Fibroblast of gingiva (primary cell): ENCODE data around the gene HIPK2.
"Not testable (repeated sequence)": the region's sequence is repeated elsewhere in the genome, so short reads cannot be mapped to it uniquely, and the experiment has no call there.

Experiments used
- DNase-seq: peaks from one replicate; pipeline ENCODE4 v3.0.0-alpha.2; 2011; ENCODE audit warnings: low read depth

Gene HIPK2

DNA sequence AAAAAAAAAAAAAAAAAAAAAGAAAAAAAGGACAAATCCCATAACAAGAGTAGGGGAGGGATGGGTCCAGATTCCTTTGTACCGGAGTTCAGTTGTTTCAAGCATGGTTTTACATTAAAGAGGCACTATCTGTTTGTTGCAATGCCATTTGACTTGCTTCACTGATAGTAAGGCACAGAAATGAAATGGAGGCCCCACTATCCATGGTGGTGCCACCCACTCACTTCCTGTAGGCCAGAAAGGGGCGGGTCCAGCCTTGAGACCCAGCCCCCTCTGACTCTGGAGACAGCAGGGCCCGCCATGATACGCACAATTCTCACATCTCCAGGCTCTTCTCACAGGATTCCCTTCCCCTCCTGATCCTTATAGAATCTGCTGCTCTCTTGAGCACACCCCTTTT, 154.3 kb downstream of the HIPK2 start:
- DNase-seq = no peak

- DNase-seq = no peak
These were observed 157.0 kb downstream of the HIPK2 start for GRCh38 chr7:139620676-139621344.

- peak; percentile 57 for DNase-seq
These were observed 158.5 kb downstream of the HIPK2 start for GRCh38 chr7:139619367-139619657.

DNA sequence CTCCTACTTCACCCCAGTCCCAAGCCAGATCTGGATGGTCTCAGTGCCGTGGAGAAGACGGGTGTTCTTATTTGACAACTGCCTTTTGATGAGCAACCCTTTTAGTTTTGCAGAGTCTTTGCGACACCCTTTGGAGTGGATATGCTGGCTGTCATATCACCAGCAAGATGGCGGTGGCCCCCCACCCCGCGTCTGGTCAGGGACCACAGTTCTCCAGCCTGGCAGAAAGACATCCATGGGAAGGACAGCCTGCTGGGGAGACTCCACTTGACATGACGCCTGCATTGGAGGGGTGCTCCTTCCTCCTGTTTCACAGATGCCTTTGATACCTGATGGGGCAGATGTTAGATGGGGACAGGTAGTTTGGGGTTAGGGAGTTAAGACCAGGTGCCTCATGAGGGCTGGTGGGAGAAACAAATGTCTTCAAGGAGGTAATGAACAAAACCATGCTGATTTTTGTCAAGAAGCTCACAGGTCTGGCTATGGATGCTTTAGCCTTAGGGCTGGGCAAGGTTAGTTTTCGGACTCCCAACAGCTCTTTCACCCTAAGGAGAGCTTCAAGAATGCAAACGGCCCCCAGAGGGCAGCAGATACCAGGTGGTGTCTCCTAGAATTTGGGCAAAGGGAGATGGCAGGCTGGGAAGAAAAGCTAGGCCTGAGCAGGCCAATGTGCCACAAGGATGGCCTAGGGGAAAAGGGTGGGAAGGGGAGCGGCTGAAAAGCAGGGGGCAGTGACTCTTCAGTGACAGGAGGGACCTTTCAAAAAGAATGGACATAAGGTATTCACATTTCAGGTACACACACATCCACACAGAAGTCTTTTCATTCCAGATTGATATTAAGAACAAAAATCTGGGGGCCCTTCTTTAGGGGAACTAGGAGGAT, 159.1 kb downstream of the HIPK2 start:
- peak; percentile 26 for DNase-seq

- no peak for DNase-seq
These were observed 160.7 kb downstream of the HIPK2 start for GRCh38 chr7:139617074-139617473.

DNA sequence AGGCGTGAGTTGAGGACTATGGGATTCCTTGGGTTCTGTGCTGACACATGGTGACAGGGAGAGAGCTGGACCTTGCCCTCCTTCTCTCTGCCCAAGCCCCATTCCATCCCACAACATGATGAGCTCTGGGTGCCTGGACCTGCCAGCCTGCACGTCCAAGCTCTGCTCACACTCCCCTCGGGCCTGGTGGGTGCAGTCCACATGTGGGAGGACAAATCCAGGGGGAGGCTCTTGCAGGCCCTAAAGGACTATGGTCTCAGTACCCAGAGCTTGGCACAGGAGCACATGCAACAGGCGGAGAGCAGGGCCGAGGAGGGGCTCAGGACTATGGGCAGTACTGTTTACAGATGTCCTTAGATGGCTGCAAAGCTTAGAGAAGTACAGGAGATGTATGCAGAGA, 162.9 kb downstream of the HIPK2 start:
- no peak for DNase-seq

GRCh38 chr7:139613971-139614411, 163.8 kb downstream of the HIPK2 start:
- DNase-seq = no peak

DNA sequence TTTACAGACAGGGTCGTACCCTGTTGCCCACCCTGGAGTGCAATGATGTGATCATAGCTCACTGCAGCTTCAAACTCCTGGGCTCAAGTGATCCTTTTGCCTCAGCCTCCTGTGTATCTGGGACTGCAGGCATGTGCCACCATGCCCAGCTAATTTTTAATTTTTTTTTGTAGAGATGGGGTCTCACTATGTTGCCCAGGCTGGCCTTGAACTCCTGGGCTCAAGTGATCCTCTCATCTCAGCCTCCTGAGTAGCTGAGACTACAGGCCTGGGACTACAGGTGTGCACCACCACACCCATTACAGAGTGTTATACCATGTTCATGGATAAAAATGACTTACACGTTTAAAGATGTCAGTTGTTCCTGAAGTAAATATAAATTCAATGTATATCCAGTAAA, 166.2 kb downstream of the HIPK2 start:
- DNase-seq = not testable (repeated sequence)

- no peak for DNase-seq
These were observed 167.2 kb downstream of the HIPK2 start for GRCh38 chr7:139610595-139610994.

DNA sequence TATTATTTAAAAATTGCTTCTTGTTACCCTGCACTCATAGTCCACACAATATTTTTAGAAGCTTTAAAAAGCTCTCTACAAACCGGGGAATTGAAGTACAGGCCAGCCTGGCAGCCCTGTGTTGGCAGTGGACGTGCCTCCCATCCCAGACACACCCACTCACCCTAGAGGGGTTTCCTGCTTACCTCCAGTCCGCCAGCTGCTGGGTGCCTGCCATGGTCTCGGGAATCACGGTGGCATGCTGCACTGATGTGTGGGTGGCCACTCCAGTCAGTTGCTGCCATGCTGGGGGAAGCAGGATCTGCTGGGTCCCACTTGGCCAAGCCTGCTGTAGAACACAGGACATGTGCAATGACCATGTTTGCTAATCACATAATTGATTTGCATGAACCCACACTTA, 173.9 kb downstream of the HIPK2 start:
- DNase-seq = no peak

DNA sequence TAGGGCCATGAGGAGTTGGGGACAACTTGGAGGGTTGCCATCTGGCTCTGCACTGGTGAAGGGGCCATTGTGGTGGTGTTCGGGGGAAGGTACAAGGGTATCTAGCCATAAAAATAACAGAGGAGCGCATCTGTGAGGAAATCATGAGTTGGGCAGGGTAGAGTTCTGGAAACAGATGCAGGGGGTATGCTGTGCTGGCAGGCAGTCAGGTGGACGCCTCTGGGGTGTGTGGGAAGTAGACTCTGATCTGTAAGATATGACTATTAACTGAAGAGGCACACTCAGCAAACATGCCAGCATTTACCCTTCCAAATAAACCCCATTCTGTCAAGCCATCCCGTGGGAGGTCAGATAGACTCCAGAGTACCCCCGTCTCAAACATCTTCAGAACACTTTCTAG, 174.5 kb downstream of the HIPK2 start:
- no peak for DNase-seq

DNA sequence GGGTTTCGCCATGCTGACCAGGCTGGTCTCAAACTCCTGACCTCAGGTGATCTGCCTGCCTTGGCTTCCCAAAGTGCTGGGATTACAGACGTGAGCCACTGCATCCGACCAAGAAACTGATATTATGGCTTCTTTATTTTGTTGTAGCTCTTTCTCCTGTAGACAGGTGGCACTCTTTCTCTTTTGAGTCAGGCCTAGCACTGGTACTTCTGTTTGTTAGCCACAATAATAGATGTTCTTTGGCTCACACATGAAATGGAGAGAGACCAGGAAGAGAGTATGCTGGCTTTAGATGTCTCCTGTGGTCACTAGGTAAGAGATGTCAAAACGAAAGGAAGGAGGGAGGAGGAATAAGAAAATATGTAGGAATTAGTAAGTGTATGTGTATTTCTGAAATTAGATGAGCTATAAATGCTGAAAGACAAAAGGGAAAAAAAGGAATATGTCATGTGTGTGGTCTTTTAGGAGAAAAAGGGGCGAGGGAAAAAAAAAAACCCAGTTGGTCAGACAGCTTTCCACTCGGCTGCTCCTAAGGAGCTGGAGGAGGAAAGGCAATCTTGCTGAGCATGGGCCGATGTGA, 175.6 kb downstream of the HIPK2 start:
- peak; percentile 35 for DNase-seq

DNA sequence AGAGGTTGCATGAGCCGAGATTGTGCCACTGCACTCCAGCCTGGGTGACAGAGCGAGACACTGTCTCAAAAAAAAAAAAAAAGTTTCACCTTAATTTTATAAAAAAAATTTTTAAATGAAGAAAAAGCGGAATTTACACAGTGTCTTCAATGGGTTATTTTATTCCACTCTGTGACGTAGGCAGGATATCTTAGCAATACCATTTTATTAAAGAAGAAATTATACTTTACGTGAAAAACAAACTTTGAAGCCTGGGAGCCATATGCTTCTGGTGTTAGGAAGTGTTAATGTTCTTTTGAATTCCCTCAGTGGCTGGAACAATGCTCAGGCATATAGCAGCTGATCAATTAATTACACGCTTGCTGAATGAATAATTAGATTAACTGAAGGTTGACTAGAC, 176.6 kb downstream of the HIPK2 start:
- no peak for DNase-seq

DNA sequence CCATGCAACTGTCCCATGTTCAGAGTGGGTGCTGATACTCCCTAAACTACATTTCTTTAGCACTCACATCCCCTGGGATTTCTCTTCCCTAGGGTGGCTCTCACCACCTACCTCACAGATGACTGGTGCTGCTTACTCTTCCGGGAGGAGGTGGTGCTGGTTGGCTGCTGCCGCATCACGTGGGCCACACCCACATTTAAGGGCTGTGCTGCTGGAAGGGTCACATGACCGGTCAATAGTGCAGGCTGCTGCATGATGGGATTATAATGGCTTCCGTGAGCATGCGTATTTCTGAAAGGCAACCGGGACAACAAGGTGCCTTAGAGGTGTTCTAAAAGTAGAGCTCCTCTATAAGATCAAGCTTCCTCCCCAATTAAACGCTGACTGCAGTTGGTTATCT, 177.5 kb downstream of the HIPK2 start:
- no peak for DNase-seq

- DNase-seq = no peak
These were observed 179.2 kb downstream of the HIPK2 start for GRCh38 chr7:139598642-139599041.

- no peak for DNase-seq
These were observed 180.8 kb downstream of the HIPK2 start for GRCh38 chr7:139597028-139597427.

DNA sequence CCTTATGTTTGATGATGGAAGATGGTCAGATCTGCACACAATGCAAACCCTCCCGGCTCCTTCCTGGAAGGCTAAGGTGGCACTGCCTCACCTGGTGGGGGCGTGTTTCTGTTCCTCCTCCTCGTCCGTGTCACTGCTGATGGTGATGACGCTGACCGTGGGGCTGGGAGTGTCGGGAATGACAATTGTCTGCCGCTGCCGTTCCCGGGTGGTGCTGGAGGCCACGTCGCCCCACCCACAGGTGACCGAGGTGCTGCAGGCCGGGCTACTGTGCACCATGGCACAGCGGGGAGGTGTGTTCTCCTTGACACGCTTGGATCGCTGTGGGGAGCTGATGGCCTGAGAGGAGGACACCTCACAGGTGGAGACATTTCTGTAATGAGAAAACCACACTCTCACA, 181.2 kb downstream of the HIPK2 start:
- DNase-seq = no peak

DNA sequence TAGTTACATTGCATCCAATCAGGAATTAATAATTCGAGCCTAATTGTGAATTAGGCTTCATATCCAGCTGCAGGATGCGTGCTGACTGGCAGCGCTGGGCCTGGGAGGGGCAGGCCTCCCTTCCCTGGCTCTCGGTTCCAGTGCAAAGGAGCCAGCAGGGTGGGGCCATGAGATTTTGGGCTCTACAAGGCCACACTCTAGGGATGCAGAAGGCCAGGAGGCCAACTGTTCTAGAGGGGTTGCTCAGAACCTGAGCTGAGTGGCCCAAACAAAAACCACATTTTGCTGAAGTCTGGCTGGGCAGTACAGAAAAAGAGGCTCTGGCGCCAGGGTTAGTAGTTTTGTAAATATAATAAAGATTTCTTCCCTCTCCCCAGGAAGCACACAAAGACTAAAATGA, 182.0 kb downstream of the HIPK2 start:
- no peak for DNase-seq

GRCh38 chr7:139594911-139595476, 182.8 kb downstream of the HIPK2 start:
- no peak for DNase-seq

- no peak for DNase-seq
These were observed 183.7 kb downstream of the HIPK2 start for GRCh38 chr7:139594090-139594489.

GRCh38 chr7:139592801-139593461, 184.9 kb downstream of the HIPK2 start:
- DNase-seq = no peak

GRCh38 chr7:139591550-139592195, 186.1 kb downstream of the HIPK2 start:
- DNase-seq = no peak
